ENCODE measurements around the gene SLC16A5. TPM values are rescaled to one million over a fixed set of nuclear protein-coding genes. Genes with fewer than 3 reads are reported as not detected.

SLC16A5 gene
- polyA plus RNA-seq, 1 donor (not counting 4 experiments of a cell fraction or from before 2014, with no cell fraction given): 3.5 TPM

GRCh38 chr17:75151930-75152329 lies 64.2 kb downstream of the SLC16A5 start:
- H3K4me1 ChIP-seq (ENCODE audit: control insufficient read depth, extremely low read depth, insufficient read depth, low read length): peaks cover 25% of the 10 kb centered on the region
- TF ChIP-seq EZH2 (IDR thresholded peaks at IDR 0.05; ENCODE audit: low read length) (no peak), CTCF (optimal IDR thresholded peaks at IDR 0.05 in 1 of 3, IDR thresholded peaks at IDR 0.05 in 1 of 3, conservative IDR thresholded peaks at IDR 0.05 in 1 of 3; ENCODE audit: extremely low read depth in 1 of 3, insufficient read depth in 2 of 3, low read length in 3 of 3) (no peak)
- no peak for DNase-seq (ENCODE audit: low read depth, low spot score)

DNA sequence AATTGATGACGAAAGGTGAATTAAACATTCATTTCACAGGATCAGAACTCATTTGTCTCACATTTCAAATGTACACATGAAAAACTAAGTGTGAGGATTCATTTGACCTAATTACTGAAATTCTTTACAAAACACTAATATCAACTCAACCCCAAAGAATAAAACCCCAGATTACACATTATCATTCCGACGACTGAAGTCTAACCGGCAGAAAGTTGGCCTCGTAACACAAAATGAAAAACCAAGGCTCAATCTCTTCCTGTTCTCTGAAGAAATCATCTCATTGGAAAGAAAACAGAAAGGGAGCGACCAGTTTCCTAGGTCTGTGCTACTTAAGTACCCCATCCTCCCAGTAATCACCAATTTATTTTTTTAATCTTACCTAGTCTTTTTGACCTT lies 64.8 kb downstream of the SLC16A5 start:
- H3K4me1 ChIP-seq (ENCODE audit: control insufficient read depth, extremely low read depth, insufficient read depth, low read length): peaks cover 25% of the 10 kb centered on the region
- peaks cover 66% of the 10 kb centered on the region for H3K79me2 ChIP-seq (ENCODE audit: control insufficient read depth, insufficient read depth, low read length)

More at GRCh38 chr17:75151930-75152329, 64.2 kb downstream of the SLC16A5 start:
- Histone ChIP-seq H3K9me3 (ENCODE audit: control insufficient read depth, low read depth, low read length) (no peaks in the 10 kb centered on the region), H3K27me3 (ENCODE audit: control insufficient read depth, extremely low read depth, insufficient read depth, low read length) (no peaks in the 10 kb centered on the region), H4K20me1 (ENCODE audit: control insufficient read depth, extremely low read depth, insufficient read depth, low read length) (peaks cover 13% of the 10 kb centered on the region), H3K79me2 (ENCODE audit: control insufficient read depth, insufficient read depth, low read length) (peaks cover 69% of the 10 kb centered on the region), H2AFZ (ENCODE audit: control insufficient read depth, low read length) (no peak overlapping the region), H3K27ac (ENCODE audit: control insufficient read depth, insufficient read depth, low read length) (no peak overlapping the region), H3K36me3 (ENCODE audit: control insufficient read depth in 2 of 2, extremely low read depth in 1 of 2, insufficient read depth in 2 of 2, low read length in 2 of 2) (peaks cover 10 to 16% of the 10 kb centered on the region in 2 experiments), H3K4me3 (ENCODE audit: control insufficient read depth in 2 of 3, extremely low read depth in 1 of 3, insufficient read depth in 2 of 3, low read depth in 1 of 3, low read length in 3 of 3) (peak overlapping the region in 1 of 3 experiments; percentile 84), H3K9ac (ENCODE audit: control insufficient read depth, extremely low read depth, insufficient read depth, low read length) (peak overlapping the region; percentile 2), H3K9me1 (ENCODE audit: control insufficient read depth, extremely low read depth, insufficient read depth, low read length) (peaks cover 4% of the 10 kb centered on the region), H3K4me2 (ENCODE audit: control insufficient read depth, extremely low read depth, insufficient read depth, low read depth, low read length) (peak overlapping the region; percentile 100)
- FAIRE-seq: no peak
- dilution Hi-C loops (cut with MboI; ENCODE audit: extremely low pct_ligation_motif_present, low sequenced_read_pairs): no loop called here

More for the DNA sequence above, 64.8 kb downstream of the SLC16A5 start:
- H4K20me1 ChIP-seq (ENCODE audit: control insufficient read depth, extremely low read depth, insufficient read depth, low read length): peaks cover 13% of the 10 kb centered on the region
- peaks cover 5 to 13% of the 10 kb centered on the region in 2 experiments for H3K36me3 ChIP-seq (ENCODE audit: control insufficient read depth in 2 of 2, extremely low read depth in 1 of 2, insufficient read depth in 2 of 2, low read length in 2 of 2)
- H3K27ac ChIP-seq (ENCODE audit: control insufficient read depth, insufficient read depth, low read length): peak overlapping the region; percentile 73
- H3K9me1 ChIP-seq (ENCODE audit: control insufficient read depth, extremely low read depth, insufficient read depth, low read length): peaks cover 4% of the 10 kb centered on the region
- peak overlapping the region; percentile 84 to 99 (median 88) for H3K4me3 ChIP-seq (ENCODE audit: control insufficient read depth in 2 of 3, extremely low read depth in 1 of 3, insufficient read depth in 2 of 3, low read depth in 1 of 3, low read length in 3 of 3)
- DNase-seq (ENCODE audit: low read depth, low spot score): no peak
- no peak for FAIRE-seq
- peak overlapping the region; percentile 92 for H3K9ac ChIP-seq (ENCODE audit: control insufficient read depth, extremely low read depth, insufficient read depth, low read length)
- no peaks in the 10 kb centered on the region for H3K9me3 ChIP-seq (ENCODE audit: control insufficient read depth, low read depth, low read length)
- TF ChIP-seq EZH2 (IDR thresholded peaks at IDR 0.05; ENCODE audit: low read length) (no peak), CTCF (optimal IDR thresholded peaks at IDR 0.05 in 1 of 3, IDR thresholded peaks at IDR 0.05 in 1 of 3, conservative IDR thresholded peaks at IDR 0.05 in 1 of 3; ENCODE audit: extremely low read depth in 1 of 3, insufficient read depth in 2 of 3, low read length in 3 of 3) (no peak)
- H2AFZ ChIP-seq (ENCODE audit: control insufficient read depth, low read length): no peak overlapping the region
- peak overlapping the region; percentile 100 for H3K4me2 ChIP-seq (ENCODE audit: control insufficient read depth, extremely low read depth, insufficient read depth, low read depth, low read length)
- dilution Hi-C loops (cut with MboI; ENCODE audit: extremely low pct_ligation_motif_present, low sequenced_read_pairs): no loop called here
- H3K27me3 ChIP-seq (ENCODE audit: control insufficient read depth, extremely low read depth, insufficient read depth, low read length): no peaks in the 10 kb centered on the region
